ENCODE measurements around the gene XRCC6. TPM values are rescaled to one million over a fixed set of nuclear protein-coding genes. Genes with fewer than 3 reads are reported as not detected.

XRCC6 gene
- total and polyA plus RNA-seq, 9 of the 15 experiments (the other 6 are each of a cell fraction or from before 2014, with no cell fraction given): 151 to 440 (median 318) TPM

DNA sequence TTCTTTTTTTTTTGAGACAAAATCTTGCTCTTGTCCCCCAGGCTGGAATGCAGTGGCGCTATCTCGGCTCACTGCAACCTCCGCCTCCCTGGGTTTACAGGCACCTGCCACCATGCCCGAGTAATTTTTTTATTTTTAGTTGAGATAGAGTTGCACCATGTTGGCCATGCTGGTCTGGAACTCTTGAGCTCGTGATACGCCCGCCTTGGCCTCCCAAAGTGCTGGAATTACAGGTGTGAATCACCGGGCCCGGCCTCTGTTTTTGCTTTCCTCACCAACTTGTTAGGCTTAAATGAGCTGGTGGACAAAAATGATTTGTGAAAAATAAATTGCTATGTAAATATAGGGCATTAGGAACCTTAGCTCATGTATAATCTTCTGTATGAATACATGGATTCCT, 81.7 kb downstream of the XRCC6 start:
- no peak overlapping the region for H3K27ac ChIP-seq (ENCODE audit: extremely low read depth, low read depth, low read length)
- no peak overlapping the region for H3K4me2 ChIP-seq (ENCODE audit: insufficient read depth, low read length)
- 64% methylated on average over 9 of the region's 9 CpGs for WGBS (ENCODE audit: insufficient coverage, low coverage, missing lambda C conversion rate)
- H3K4me1 ChIP-seq (replicated peaks in 1 of 2; ENCODE audit: control insufficient read depth in 2 of 2, insufficient read depth in 2 of 2, low read length in 2 of 2): peaks cover 0 to 9% of the 10 kb centered on the region in 2 experiments; a peak in 1 of 5 replicates
- no peaks in the 10 kb centered on the region for H3K79me2 ChIP-seq (ENCODE audit: control insufficient read depth, insufficient read depth, low read length)
- no peaks in the 10 kb centered on the region; the same call in none of the 2 replicates for H4K20me1 ChIP-seq (replicated peaks; ENCODE audit: control insufficient read depth, insufficient read depth, low read length)
- TF ChIP-seq ZNF239 (CRISPR knock-in tag; IDR thresholded peaks at IDR 0.05): no peak
- TF ChIP-seq BRD9 (IDR thresholded peaks at IDR 0.05; ENCODE audit: low read depth, partially characterized antibody): no peak
- TF ChIP-seq ZFX (CRISPR knock-in tag; IDR thresholded peaks at IDR 0.05): no peak
- no peak for TF ChIP-seq ZBTB43 (CRISPR knock-in tag; IDR thresholded peaks at IDR 0.05)
- TF ChIP-seq CBX2 (IDR thresholded peaks at IDR 0.05; ENCODE audit: insufficient read depth, low read length, poor library complexity, severe bottlenecking): no peak
- no peak for TF ChIP-seq RFX5 (IDR thresholded peaks at IDR 0.05; ENCODE audit: low read depth, low read length)
- TF ChIP-seq SAFB2 (IDR thresholded peaks at IDR 0.05; ENCODE audit: borderline replicate concordance, low read depth, low read length, severe bottlenecking): no peak
- TF ChIP-seq HINFP (tag; conservative IDR thresholded peaks at IDR 0.05; ENCODE audit: low read depth): no peak
- no peak for TF ChIP-seq PHTF2 (CRISPR knock-in tag; IDR thresholded peaks at IDR 0.05)
- TF ChIP-seq ARID3A (IDR thresholded peaks at IDR 0.05; ENCODE audit: borderline replicate concordance, low read depth, low read length): no peak
- H3K36me3 ChIP-seq (ENCODE audit: control insufficient read depth, insufficient read depth, low read length): no peaks in the 10 kb centered on the region
- DNase-seq (ENCODE audit: extremely low read depth in 1 of 4, low spot score in 3 of 4) (no peak), ATAC-seq (no peak), FAIRE-seq (no peak)
- CTCF ChIA-PET (ENCODE audit: low intra/inter-chr PET ratio): no interaction called here
- no peaks in the 10 kb centered on the region for H3K27me3 ChIP-seq (ENCODE audit: control insufficient read depth in 2 of 2, insufficient read depth in 2 of 2, low read length in 2 of 2)
- H3K9me1 ChIP-seq (ENCODE audit: control insufficient read depth, insufficient read depth, low read length): no peaks in the 10 kb centered on the region
- in situ Hi-C loops (cut with MboI): no loop called here
- POLR2A ChIA-PET: interaction anchor here (0.6 to 1.6 kb wide), 3 partner anchors 11 to 232 kb away, joined by 3 to 7 read pairs (median 3); no protein-coding TSS in a partner anchor
- H2AFZ ChIP-seq (ENCODE audit: low read depth, low read length): no peak overlapping the region
- no peak overlapping the region for H3K4me3 ChIP-seq
- H3K9ac ChIP-seq (ENCODE audit: insufficient read depth in 1 of 2, low read depth in 2 of 2, low read length in 2 of 2): no peak overlapping the region
- BruUV-seq (replicated peaks): no TSS peak
- H3K9me3 ChIP-seq (replicated peaks; ENCODE audit: control insufficient read depth, insufficient read depth, low read depth, low read length): no peaks in the 10 kb centered on the region
- intact Hi-C loops (cut with micrococcal nuclease): no loop called here

Data from K562 (cell line).